ENCODE data around the gene TRIM67. TPM values are rescaled to one million over a fixed set of nuclear protein-coding genes. Genes with fewer than 3 reads are reported as not detected.

The TRIM67 gene
- total RNA-seq, 1 experiment from 2014 or later: 0.08 TPM

GRCh38 chr1:231183639-231184590 lies 22.1 kb downstream of the TRIM67 start:
- Histone ChIP-seq H3K4me3 (ENCODE audit: low read depth in 2 of 2, low read length in 2 of 2) (no peak overlapping the region), H3K27ac (ENCODE audit: low read length) (no peak overlapping the region), H3K36me3 (ENCODE audit: control insufficient read depth, insufficient read depth, low read length) (no peaks in the 10 kb centered on the region), H3K4me1 (ENCODE audit: control insufficient read depth, insufficient read depth, low read length) (no peaks in the 10 kb centered on the region), H3K9me3 (ENCODE audit: control insufficient read depth, insufficient read depth, low read depth, low read length) (no peaks in the 10 kb centered on the region; the same call in 1 of the 2 replicates), H3K27me3 (ENCODE audit: control insufficient read depth, insufficient read depth, low read length) (peaks cover 29% of the 10 kb centered on the region)
- intact Hi-C loops (cut with micrococcal nuclease; ENCODE audit: unreplicated experiment): no loop called here
- DNase-seq (ENCODE audit: low read depth, low spot score) (no peak), ATAC-seq (no peak)
- CTCF ChIA-PET: no interaction called here
- TF ChIP-seq CTCF (IDR thresholded peaks at IDR 0.05) (no peak), REST (IDR thresholded peaks at IDR 0.05; ENCODE audit: insufficient read depth in 1 of 2, low read depth in 2 of 2, low read length in 1 of 2) (no peak), TCF7L2 (IDR thresholded peaks at IDR 0.05; ENCODE audit: low read depth, low read length) (no peak), SIN3A (IDR thresholded peaks at IDR 0.05; ENCODE audit: borderline replicate concordance, insufficient read depth, low read depth, low read length) (no peak), POLR2AphosphoS5 (IDR thresholded peaks at IDR 0.05; ENCODE audit: low read depth, low read length) (no peak)
- in situ Hi-C loops (cut with HindIII; ENCODE audit: low pct_unique_long_range_greater_than_20kb, low sequenced_read_pairs): no loop called here
- POLR2A ChIA-PET: no interaction called here
- BruUV-seq (replicated peaks): no TSS peak

- in situ Hi-C loops (cut with HindIII; ENCODE audit: low pct_unique_long_range_greater_than_20kb, low sequenced_read_pairs) (no loop called here), intact Hi-C loops (cut with micrococcal nuclease; ENCODE audit: unreplicated experiment) (no loop called here)
- H3K9me3 ChIP-seq (ENCODE audit: control insufficient read depth, insufficient read depth, low read depth, low read length): no peaks in the 10 kb centered on the region
- H3K4me1 ChIP-seq (ENCODE audit: control insufficient read depth, insufficient read depth, low read length): no peaks in the 10 kb centered on the region
- no peak overlapping the region for H3K4me3 ChIP-seq (ENCODE audit: low read depth in 2 of 2, low read length in 2 of 2)
- CTCF ChIA-PET: no interaction called here
- no peaks in the 10 kb centered on the region for H3K36me3 ChIP-seq (ENCODE audit: control insufficient read depth, insufficient read depth, low read length)
- H3K27ac ChIP-seq (ENCODE audit: low read length): no peak overlapping the region
- TF ChIP-seq CTCF (IDR thresholded peaks at IDR 0.05) (no peak), TCF7L2 (IDR thresholded peaks at IDR 0.05; ENCODE audit: low read depth, low read length) (no peak), REST (IDR thresholded peaks at IDR 0.05; ENCODE audit: insufficient read depth in 1 of 2, low read depth in 2 of 2, low read length in 1 of 2) (no peak), POLR2AphosphoS5 (IDR thresholded peaks at IDR 0.05; ENCODE audit: low read depth, low read length) (no peak), SIN3A (IDR thresholded peaks at IDR 0.05; ENCODE audit: borderline replicate concordance, insufficient read depth, low read depth, low read length) (no peak)
- POLR2A ChIA-PET: no interaction called here
- BruUV-seq (replicated peaks): no TSS peak
- DNase-seq (ENCODE audit: low read depth, low spot score) (no peak), ATAC-seq (no peak)
- peaks cover 29% of the 10 kb centered on the region for H3K27me3 ChIP-seq (ENCODE audit: control insufficient read depth, insufficient read depth, low read length)
Measured at GRCh38 chr1:231184891-231185290, 23.0 kb downstream of the TRIM67 start.

Measured in Panc1 (cell line).